Karpas-422 (cell line): ENCODE data around the gene TNS4. TPM values are rescaled to one million over a fixed set of nuclear protein-coding genes. Genes with fewer than 3 reads are reported as not detected.

Source experiments
- DNase-seq: peaks from one replicate; pipeline ENCODE4 v3.0.0-alpha.2; 2015
- H2AFZ ChIP-seq: fragments of 200-600 bp; sonication (generic); 2 replicates; pipeline ENCODE4 v1.6.1; 2014; ENCODE audit warnings: antibody characterized with exemption, low read length, mixed read lengths
- H3K27ac ChIP-seq: fragments of 200-600 bp; sonication (generic); 2 replicates; pipeline ENCODE4 v1.5.1; 2014; ENCODE audit warnings: mild to moderate bottlenecking, low read length, moderate library complexity
- H3K27me3 ChIP-seq: fragments of 200-600 bp; sonication (generic); 2 replicates; pipeline ENCODE4 v1.6.1; 2014; ENCODE audit warnings: low read length, mixed read lengths
- H3K36me3 ChIP-seq: fragments of 200-600 bp; sonication (generic); 2 replicates; pipeline ENCODE4 v1.6.1; 2014; ENCODE audit warnings: low read length, mixed read lengths; ENCODE audit not compliant: insufficient read depth
- H3K4me1 ChIP-seq: fragments of 200-600 bp; sonication (generic); 2 replicates; pipeline ENCODE4 v1.6.1; 2014; ENCODE audit warnings: mild to moderate bottlenecking, low read length, mixed read lengths
- H3K4me2 ChIP-seq: fragments of 200-600 bp; sonication (generic); 2 replicates; pipeline ENCODE4 v1.6.1; 2014; ENCODE audit warnings: low read length, low read depth, mild to moderate bottlenecking; ENCODE audit not compliant: poor library complexity, severe bottlenecking
- H3K4me3 ChIP-seq: fragments of 200-600 bp; sonication (generic); 2 replicates; pipeline ENCODE4 v1.5.1; 2014; ENCODE audit warnings: mild to moderate bottlenecking, antibody characterized with exemption, low read length, mixed read lengths
- H3K79me2 ChIP-seq: fragments of 200-600 bp; sonication (generic); 2 replicates; pipeline ENCODE4 v1.6.1; 2014; ENCODE audit warnings: mild to moderate bottlenecking, low read length, mixed read lengths
- H3K9ac ChIP-seq: fragments of 200-600 bp; sonication (generic); 2 replicates; pipeline ENCODE4 v1.6.0; 2014; ENCODE audit warnings: low read length
- H3K9me2 ChIP-seq: fragments of 200-600 bp; sonication (generic), shearing (Covaris generic); replicated peaks from 2 replicates; pipeline ENCODE4 v1.6.0; 2014; ENCODE audit warnings: mild to moderate bottlenecking, low read length, moderate library complexity; ENCODE audit not compliant: insufficient read depth
- H3K9me3 ChIP-seq: fragments of 300-700, 200-600 bp; sonication (generic); 2 replicates; pipeline ENCODE4 v1.6.1; 2014; ENCODE audit warnings: low read length, mixed read lengths
- H4K20me1 ChIP-seq: fragments of 200-600 bp; sonication (generic); 2 replicates; pipeline ENCODE4 v1.6.1; 2014; ENCODE audit warnings: mild to moderate bottlenecking, antibody characterized with exemption, low read length, low read depth; ENCODE audit not compliant: insufficient read depth
- total RNA-seq: library from RNA; depleted of rRNA; stranded (reverse); fragments of >200 nt; shearing (Covaris generic); gene quantifications from 2 replicates; pipeline ENCODE4 v1.2.3, GENCODE V29; 2014; ENCODE audit warnings: low replicate concordance

Gene TNS4
- total RNA-seq, 1 experiment from 2014 or later = not detected

DNA sequence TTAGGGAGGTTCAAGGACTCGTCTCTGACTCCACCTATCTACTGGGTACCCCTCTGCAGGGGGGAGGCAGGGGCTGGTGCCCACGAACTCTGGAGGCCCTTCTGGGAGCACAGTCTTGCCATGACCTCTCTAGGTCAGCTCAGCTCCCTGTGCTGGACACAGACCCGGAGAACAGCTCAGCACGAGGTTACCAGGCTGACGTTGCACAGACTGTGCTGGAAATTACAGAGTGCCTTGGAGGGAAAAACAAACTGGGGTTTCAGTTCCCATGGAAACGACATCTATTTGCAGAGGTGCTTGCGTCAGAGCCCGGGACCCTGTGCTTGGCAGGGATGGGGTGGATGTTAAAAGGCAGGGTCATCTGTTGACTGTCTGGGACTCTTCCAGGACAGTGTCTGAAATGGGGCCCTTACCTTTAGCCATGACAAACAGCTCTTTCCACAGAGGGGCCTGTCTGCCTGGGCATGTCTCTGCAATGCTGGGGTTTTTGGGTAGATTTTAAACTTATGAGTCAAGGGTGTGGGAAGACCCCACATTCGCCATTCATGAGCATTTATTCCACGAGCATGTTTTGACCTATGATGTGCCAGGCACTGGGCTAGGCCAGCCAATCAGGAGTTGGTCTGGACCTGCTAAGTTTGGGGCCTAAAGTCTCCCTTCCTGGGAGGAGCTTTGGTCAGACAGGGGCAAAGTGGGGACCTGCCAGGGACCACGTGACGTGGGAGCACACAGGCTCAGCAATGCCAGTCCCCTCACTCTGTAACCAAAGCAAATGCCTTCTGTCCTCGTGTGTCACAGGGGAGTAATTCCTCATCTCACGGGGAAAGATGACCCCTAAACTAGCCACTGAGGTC is 41.4 kb upstream of the TNS4 start:
- H3K36me3 ChIP-seq = no peaks in the 10 kb centered on the region
- H3K4me3 ChIP-seq = no peak overlapping the region
- no peak overlapping the region for H3K4me2 ChIP-seq
- H3K27me3 ChIP-seq = no peaks in the 10 kb centered on the region
- no peak overlapping the region for H3K27ac ChIP-seq
- H3K9ac ChIP-seq = no peak overlapping the region
- no peak for DNase-seq
- no peaks in the 10 kb centered on the region for H4K20me1 ChIP-seq
- no peaks in the 10 kb centered on the region for H3K79me2 ChIP-seq
- H3K4me1 ChIP-seq = no peaks in the 10 kb centered on the region
- H2AFZ ChIP-seq = no peak overlapping the region
- H3K9me3 ChIP-seq = no peaks in the 10 kb centered on the region
- no peaks in the 10 kb centered on the region for H3K9me2 ChIP-seq

DNA sequence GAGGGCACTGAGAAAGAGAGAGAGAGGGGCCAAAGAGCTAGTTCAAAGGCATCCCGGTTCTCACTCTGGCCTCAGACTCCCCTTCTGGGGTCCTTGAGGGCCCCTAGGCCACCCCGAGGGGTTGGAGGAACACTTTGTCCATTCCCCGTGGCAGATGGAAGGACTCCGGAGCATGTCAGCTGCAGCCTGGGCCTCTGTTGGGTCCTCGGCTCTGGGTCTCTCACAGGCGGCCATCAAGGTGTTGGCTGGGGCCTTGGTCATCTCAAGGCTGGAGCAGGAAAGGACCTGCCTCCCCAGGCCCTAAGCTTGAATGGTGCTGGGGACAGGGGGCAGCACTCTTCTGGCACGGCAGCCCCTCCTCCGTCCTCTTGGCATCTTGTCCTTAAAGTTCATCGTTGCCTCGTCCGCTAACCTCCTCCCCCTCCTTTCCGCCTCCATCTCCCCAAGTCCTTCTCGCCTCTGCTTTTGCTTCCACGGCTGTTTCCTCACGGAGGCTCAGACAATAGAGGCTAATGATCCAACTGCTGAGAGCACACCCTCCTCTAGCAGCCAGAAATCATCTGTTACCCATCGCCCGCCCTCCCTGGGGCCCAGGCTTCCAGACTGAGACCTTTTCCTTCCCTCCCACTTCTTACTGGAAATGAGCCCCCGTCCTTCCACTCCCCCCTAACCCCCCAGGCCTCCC is 40.6 kb upstream of the TNS4 start:
- no peaks in the 10 kb centered on the region for H3K27me3 ChIP-seq
- H3K9me3 ChIP-seq = no peaks in the 10 kb centered on the region
- no peak overlapping the region for H3K4me2 ChIP-seq
- H3K36me3 ChIP-seq = no peaks in the 10 kb centered on the region
- no peak overlapping the region for H3K9ac ChIP-seq
- H4K20me1 ChIP-seq = no peaks in the 10 kb centered on the region
- H3K79me2 ChIP-seq = no peaks in the 10 kb centered on the region
- no peak overlapping the region for H3K4me3 ChIP-seq
- no peak for DNase-seq
- no peak overlapping the region for H3K27ac ChIP-seq
- H2AFZ ChIP-seq = no peak overlapping the region
- no peaks in the 10 kb centered on the region for H3K9me2 ChIP-seq
- no peaks in the 10 kb centered on the region for H3K4me1 ChIP-seq

DNA sequence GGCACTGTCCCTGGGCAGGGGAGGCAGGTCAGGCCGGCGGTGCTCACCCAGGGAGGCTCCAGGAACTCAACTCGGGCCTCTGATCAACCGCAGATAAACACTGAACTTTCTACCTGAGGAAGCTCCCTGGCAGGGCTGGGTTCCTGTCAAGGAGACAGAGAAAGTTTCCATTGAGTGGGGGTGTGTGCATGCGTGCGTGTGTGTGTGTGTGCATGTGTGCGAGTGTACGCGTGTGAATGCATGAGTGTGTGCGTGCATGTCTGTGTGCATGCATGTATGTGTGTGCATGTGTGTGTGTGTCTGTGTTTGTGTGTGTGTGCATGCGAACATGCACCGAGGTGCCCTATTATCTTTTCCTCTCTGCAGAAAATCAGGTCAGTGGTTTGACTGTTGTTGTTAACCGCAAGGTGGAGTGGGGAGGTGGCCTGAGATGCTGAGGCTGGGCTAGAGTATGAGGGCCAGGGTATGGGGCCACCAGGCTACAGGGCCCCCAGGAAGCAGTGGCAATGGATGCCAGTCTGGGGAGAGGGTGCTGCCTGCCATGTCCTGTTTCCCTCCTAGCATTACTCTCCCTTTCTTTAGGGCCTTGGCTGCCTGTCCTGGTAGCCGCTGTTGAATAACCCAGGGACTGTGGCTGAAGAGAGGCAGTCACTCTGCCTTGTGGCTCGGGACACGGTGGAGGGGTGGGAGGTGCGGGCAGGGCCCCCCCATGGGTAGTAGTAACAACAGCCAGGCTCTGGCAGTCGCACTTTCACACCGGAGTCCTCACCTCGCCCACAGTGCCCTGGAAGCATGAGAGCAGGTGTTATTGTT is 39.8 kb upstream of the TNS4 start:
- Histone ChIP-seq H3K4me2 (no peak overlapping the region), H3K36me3 (no peaks in the 10 kb centered on the region), H3K79me2 (no peaks in the 10 kb centered on the region), H3K4me1 (no peaks in the 10 kb centered on the region), H3K4me3 (no peak overlapping the region), H4K20me1 (no peaks in the 10 kb centered on the region), H3K9ac (no peak overlapping the region), H3K9me2 (no peaks in the 10 kb centered on the region), H3K27ac (no peak overlapping the region), H3K27me3 (no peaks in the 10 kb centered on the region), H3K9me3 (no peaks in the 10 kb centered on the region), H2AFZ (no peak overlapping the region)
- DNase-seq = no peak

DNA sequence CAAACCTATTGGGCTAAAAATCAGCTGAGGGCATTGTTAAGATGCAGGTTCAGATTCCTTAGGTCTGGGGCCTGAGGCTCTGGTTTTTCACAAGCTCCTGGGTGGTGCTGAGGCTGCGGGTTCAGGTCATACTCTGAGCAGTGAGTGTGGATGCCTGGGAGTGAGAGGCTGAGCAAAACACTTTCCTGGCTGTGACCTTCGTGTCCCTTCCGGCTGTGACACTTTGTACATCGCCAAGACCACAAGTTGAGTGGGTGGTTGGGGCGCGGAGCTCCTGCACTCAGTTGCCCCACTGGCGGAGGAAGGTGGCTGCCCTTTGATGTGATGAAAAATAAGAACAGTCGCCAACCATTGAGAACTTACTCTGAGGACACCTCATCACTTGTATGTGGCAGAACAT is 39.0 kb upstream of the TNS4 start:
- no peaks in the 10 kb centered on the region for H3K9me3 ChIP-seq
- H3K79me2 ChIP-seq = no peaks in the 10 kb centered on the region
- no peak for DNase-seq
- no peak overlapping the region for H3K4me3 ChIP-seq
- no peak overlapping the region for H2AFZ ChIP-seq
- H3K27me3 ChIP-seq = no peaks in the 10 kb centered on the region
- H3K9me2 ChIP-seq = no peaks in the 10 kb centered on the region
- no peaks in the 10 kb centered on the region for H4K20me1 ChIP-seq
- H3K36me3 ChIP-seq = no peaks in the 10 kb centered on the region
- no peak overlapping the region for H3K9ac ChIP-seq
- no peaks in the 10 kb centered on the region for H3K4me1 ChIP-seq
- H3K27ac ChIP-seq = no peak overlapping the region
- H3K4me2 ChIP-seq = no peak overlapping the region

DNA sequence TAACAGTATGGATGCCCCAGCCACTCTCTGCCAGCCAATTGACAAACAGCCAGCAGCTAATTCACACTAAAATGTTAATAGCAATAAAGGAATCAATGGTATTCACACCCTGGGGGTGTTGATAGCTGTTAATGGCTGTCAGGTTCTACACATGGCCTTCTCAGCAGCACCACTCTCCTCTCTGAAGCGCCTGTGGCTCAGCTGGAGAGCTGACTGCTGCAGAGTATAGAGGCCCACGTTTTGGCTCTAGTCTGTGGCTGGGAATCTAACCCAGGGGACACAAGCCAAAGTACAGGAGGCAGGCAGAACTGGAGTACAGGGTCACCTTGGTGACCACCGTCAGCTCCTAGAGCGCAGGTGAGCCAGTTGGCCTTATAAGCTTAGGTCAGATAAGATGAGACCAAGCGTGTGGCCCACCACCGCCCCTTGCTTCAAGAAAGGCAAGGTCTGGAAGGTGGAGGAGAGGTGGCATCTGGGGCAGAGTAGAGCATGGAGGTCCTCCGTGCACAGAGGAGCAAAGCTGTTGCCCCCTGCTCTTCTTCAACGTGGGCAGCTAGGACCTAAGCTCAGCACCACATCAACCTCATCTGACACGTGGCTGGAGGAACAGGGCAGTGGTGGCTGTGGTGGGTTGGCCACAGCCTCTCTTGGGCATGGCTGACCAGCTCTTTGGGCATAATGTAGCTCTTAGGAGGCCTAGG is 38.4 kb upstream of the TNS4 start:
- H3K4me3 ChIP-seq = no peak overlapping the region
- DNase-seq = no peak
- H3K27me3 ChIP-seq = no peaks in the 10 kb centered on the region
- no peak overlapping the region for H3K27ac ChIP-seq
- no peaks in the 10 kb centered on the region for H3K4me1 ChIP-seq
- H3K9ac ChIP-seq = no peak overlapping the region
- H4K20me1 ChIP-seq = no peaks in the 10 kb centered on the region
- no peak overlapping the region for H2AFZ ChIP-seq
- H3K9me2 ChIP-seq = no peaks in the 10 kb centered on the region
- no peaks in the 10 kb centered on the region for H3K79me2 ChIP-seq
- H3K9me3 ChIP-seq = no peaks in the 10 kb centered on the region
- no peaks in the 10 kb centered on the region for H3K36me3 ChIP-seq
- H3K4me2 ChIP-seq = no peak overlapping the region

DNA sequence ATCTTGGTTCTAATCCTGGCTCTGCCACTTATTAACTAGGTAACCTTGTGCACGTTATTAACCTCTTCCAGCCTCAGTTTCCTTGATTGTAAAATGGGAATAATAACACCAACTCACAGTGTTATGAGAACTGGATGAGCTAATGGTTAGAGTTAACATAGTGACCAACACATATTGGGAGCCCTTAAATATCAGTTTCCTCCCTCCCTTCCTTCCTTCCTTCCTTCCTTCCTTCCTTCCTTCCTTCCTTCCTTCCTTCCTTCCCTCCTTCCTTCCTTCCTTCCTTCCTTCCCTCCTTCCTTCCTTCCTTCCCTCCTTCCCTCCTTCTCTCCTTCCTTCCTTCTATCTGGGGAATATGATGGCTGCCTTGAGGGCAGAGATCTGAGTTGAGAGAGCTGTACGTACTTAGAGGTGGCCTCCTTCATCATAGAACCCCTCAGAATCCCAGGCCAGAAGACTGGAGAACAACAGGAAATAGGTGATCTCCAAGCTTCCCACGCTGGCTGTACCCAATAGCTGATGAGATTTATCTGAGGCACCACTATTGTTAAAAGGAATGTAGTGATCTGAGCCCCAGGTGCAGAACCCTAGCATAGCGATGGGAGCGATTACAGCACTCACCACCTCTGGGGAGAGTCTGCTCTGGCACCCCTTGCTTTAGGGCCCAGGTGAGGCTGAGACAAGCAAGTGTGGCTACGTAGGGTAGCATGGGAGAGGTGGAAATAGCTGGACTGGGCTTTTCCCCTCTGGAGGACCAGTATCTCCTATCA is 37.7 kb upstream of the TNS4 start:
- Histone ChIP-seq H3K9ac (no peak overlapping the region), H4K20me1 (no peaks in the 10 kb centered on the region), H3K27me3 (no peaks in the 10 kb centered on the region), H3K9me3 (no peaks in the 10 kb centered on the region), H3K4me1 (no peaks in the 10 kb centered on the region), H2AFZ (no peak overlapping the region), H3K4me2 (no peak overlapping the region), H3K36me3 (no peaks in the 10 kb centered on the region), H3K4me3 (no peak overlapping the region), H3K27ac (no peak overlapping the region), H3K79me2 (no peaks in the 10 kb centered on the region), H3K9me2 (no peaks in the 10 kb centered on the region)
- DNase-seq = no peak

DNA sequence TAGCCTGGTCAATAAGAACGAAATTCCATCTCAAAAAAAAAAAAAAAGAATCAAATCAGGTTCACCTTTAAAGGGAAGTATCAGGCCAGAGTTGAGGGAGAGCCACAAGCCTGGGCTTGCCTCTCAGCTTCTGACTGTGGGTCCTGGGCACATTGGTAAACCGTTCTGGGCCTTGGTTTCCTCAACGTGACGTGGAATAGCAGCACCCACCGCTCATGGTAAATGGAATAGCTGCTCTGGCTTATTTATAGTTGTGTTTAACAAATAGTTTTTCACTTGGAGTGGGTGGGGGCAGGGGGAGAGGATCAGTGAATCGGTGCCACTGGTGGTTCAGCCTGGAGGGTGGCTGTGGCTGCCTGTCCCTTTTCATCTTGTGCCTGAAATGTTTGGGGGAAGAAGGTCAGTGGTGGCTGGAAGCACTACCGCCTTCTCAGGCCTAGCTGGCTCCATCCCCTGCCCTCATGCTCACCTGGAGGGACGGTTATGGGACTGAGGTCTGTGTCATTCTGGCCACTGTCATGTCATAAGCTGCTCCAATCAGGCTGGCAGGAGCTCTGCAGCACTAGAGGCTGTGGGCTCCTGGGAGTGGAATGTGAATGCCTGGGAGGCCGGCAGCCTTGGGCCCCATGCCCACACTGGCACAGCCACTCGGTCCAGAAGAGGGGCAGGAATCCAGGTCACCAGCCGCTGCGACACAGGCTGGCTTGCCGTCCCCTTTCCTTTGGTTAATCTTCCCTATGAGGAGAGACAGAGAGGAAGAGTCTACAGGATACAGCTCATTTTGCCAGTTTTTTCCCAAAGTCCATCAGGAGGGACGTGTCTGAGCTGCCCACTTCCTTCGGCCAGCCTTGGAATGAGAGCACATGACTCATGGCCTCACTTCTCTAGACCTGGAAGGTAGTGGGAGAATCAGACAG is 36.9 kb upstream of the TNS4 start:
- no peak for DNase-seq
- Histone ChIP-seq H3K4me1 (no peaks in the 10 kb centered on the region), H3K36me3 (no peaks in the 10 kb centered on the region), H3K9ac (no peak overlapping the region), H3K9me3 (no peaks in the 10 kb centered on the region), H3K9me2 (no peaks in the 10 kb centered on the region), H3K27ac (no peak overlapping the region), H4K20me1 (no peaks in the 10 kb centered on the region), H3K4me3 (no peak overlapping the region), H2AFZ (no peak overlapping the region), H3K27me3 (no peaks in the 10 kb centered on the region), H3K4me2 (no peak overlapping the region), H3K79me2 (no peaks in the 10 kb centered on the region)
